Uterus (tissue), 4 donors: ENCODE data around the gene TMED10. TPM values are rescaled to one million over a fixed set of nuclear protein-coding genes. Genes with fewer than 3 reads are reported as not detected.

Experiments
- DNase-seq, 2 donors: peaks; one replicate each; pipeline ENCODE4 v3.0.0-alpha.2; 2019 to 2020
- H3K27ac ChIP-seq, 2 donors: fragments of 200-600 bp; sonication (generic); 1 replicate in 1 of 2; 2 replicates in 1 of 2; pipeline ENCODE4 v1.5.1; 2016 to 2018
- H3K27me3 ChIP-seq, 2 donors: fragments of 200-600 bp; sonication (generic); one replicate each; pipeline ENCODE4 v1.5.1; 2018 to 2019; ENCODE audit warnings: control low read depth in 1 of 2
- H3K36me3 ChIP-seq, 2 donors: fragments of 200-600 bp; sonication (generic); one replicate each; pipeline ENCODE4 v1.5.1; 2019; ENCODE audit warnings: control low read depth in 1 of 2
- H3K4me1 ChIP-seq, 2 donors: fragments of 200-600 bp; sonication (generic); one replicate each; pipeline ENCODE4 v1.5.1; 2018 to 2019; ENCODE audit warnings: control low read depth in 1 of 2
- H3K4me3 ChIP-seq, 2 donors: fragments of 200-600 bp; sonication (generic); 1 replicate in 1 of 2; 2 replicates in 1 of 2; pipeline ENCODE4 v1.5.1; 2018 to 2019; ENCODE audit warnings: mild to moderate bottlenecking in 1 of 2
- H3K9me3 ChIP-seq, 2 donors: fragments of 200-600 bp; sonication (generic); one replicate each; pipeline ENCODE4 v1.5.1; 2019; ENCODE audit warnings: control low read depth in 1 of 2
- CTCF ChIP-seq, 4 experiments: fragments of 200-600 bp in 2 of 4; fragments of 450-650 bp in 2 of 4; sonication (generic) in 2 of 4; IDR thresholded peaks; one replicate each; pipeline ENCODE4 v1.5.1; 2016 to 2019; ENCODE audit warnings: antibody characterized with exemption in 4 of 4, mild to moderate bottlenecking in 2 of 4, moderate library complexity in 1 of 4
- POLR2A ChIP-seq, 2 donors: fragments of 450-650 bp; IDR thresholded peaks; one replicate each; pipeline ENCODE4 v1.6.1; 2016; ENCODE audit warnings: antibody characterized with exemption in 2 of 2, mild to moderate bottlenecking in 1 of 2, moderate library complexity in 1 of 2
- intact Hi-C: fragments of 100-400 bp; cut with DNase I; formaldehyde crosslinking; loops from one replicate; pipeline ENCODE4 v1.15.1; 2023; ENCODE audit warnings: low total_unique reads
- total RNA-seq, 4 donors: library from RNA; depleted of rRNA in 3 of 4; stranded (reverse); fragments of >200 nt in 3 of 4; gene quantifications; one replicate each; pipeline versions ENCODE4 v1.1.0 to v1.2.4, GENCODE V29; 2014 to 2023
- donor health status: DM: yes; HTN: yes; CAD: no.

The TMED10 gene
- total RNA-seq, 4 donors from 2014 or later = 206 to 389 (median 287) TPM

- Histone ChIP-seq H3K4me3 (no peak overlapping the region), H3K27ac (no peak overlapping the region), H3K4me1 (no peaks in the 10 kb centered on the region), H3K9me3 (no peaks in the 10 kb centered on the region), H3K36me3 (no peaks in the 10 kb centered on the region), H3K27me3 (no peaks in the 10 kb centered on the region)
- intact Hi-C loops = no loop called here
- DNase-seq = no peak
- TF ChIP-seq POLR2A (IDR thresholded peaks at IDR 0.05) (no peak), CTCF (IDR thresholded peaks at IDR 0.05) (no peak)
Observed at GRCh38 chr14:75119056-75119455, 57.4 kb downstream of the TMED10 start.

DNA sequence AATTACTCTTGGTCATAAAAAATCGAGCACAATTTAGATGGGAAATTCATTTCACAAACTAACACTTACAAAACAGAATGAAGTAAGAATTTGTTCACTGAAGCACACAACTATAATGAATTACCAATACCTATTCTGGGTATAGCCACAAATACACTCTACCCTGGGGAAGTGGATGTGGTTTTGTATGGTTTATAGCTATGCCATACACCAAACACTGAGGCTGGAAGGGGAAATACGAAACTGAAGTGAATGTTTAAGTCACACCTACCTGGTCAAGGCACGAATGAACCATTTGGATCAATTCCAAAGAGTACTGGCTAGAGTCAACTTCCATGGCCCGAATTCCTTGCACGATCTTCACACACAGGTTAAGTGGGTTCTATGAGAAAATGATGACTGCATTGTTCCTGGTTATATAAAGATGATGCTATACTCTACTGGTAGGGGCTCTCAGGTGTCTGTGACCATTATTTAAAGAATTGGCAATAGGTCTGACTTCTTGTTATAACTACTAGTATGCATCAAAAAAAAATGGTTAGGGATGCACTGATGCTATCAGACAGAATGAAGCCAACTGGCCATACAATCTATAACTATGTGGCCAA lies 62.4 kb downstream of the TMED10 start:
- DNase-seq = no peak
- no peaks in the 10 kb centered on the region for H3K9me3 ChIP-seq
- H3K27me3 ChIP-seq = no peaks in the 10 kb centered on the region
- H3K27ac ChIP-seq = no peak overlapping the region
- H3K36me3 ChIP-seq = no peaks in the 10 kb centered on the region
- TF ChIP-seq POLR2A (IDR thresholded peaks at IDR 0.05) = no peak
- TF ChIP-seq CTCF (IDR thresholded peaks at IDR 0.05) = no peak
- H3K4me1 ChIP-seq = no peaks in the 10 kb centered on the region
- no peak overlapping the region for H3K4me3 ChIP-seq
- intact Hi-C loops = no loop called here

DNA sequence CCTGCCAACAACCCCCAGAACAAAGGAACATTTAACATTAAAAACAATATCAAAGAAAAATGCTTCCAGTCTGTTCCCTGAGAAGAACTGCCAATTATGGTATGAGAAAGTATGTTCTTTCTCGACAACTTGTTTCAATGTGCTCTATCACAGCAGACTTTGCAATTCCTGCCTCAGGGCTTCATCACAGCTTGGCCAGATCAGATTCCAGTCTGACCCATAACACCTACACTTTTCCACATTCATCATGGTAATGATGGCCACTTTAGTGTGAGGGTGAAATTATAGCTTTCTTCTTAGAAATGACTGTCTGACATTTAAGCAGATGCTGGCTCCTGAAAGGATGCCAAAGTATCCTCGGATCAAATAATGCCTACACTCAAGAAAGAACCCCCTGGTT lies 66.5 kb downstream of the TMED10 start:
- Histone ChIP-seq H3K4me1 (no peaks in the 10 kb centered on the region), H3K27ac (no peak overlapping the region), H3K27me3 (no peaks in the 10 kb centered on the region), H3K9me3 (no peaks in the 10 kb centered on the region), H3K36me3 (no peaks in the 10 kb centered on the region), H3K4me3 (no peak overlapping the region)
- TF ChIP-seq POLR2A (IDR thresholded peaks at IDR 0.05) (no peak), CTCF (IDR thresholded peaks at IDR 0.05) (no peak)
- no peak for DNase-seq
- intact Hi-C loops = no loop called here

DNA sequence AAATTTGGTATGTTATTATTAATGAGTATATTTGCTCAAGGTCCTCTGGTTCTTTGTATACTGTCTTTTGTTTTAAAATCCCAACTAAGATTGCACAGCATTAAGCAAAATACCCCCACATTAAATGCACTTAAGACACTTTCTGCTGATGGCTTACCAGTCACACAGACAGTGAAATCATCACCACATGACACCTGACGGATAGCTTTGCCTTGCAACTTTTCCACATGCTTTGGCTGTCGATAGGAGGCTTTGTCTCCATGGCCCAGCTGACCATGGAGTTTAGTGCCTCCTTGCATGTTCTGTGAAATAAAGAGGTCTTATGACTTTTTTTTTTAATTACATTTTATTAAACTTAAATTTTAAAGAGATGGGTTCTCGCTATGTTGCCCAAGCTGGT lies 69.2 kb downstream of the TMED10 start:
- intact Hi-C loops = no loop called here
- no peak for DNase-seq
- TF ChIP-seq POLR2A (IDR thresholded peaks at IDR 0.05) (no peak), CTCF (IDR thresholded peaks at IDR 0.05) (no peak)
- no peak overlapping the region for H3K27ac ChIP-seq
- H3K9me3 ChIP-seq = no peaks in the 10 kb centered on the region
- no peaks in the 10 kb centered on the region for H3K27me3 ChIP-seq
- H3K36me3 ChIP-seq = no peaks in the 10 kb centered on the region
- no peaks in the 10 kb centered on the region for H3K4me1 ChIP-seq
- H3K4me3 ChIP-seq = no peak overlapping the region

GRCh38 chr14:75101491-75101890 lies 74.9 kb downstream of the TMED10 start:
- no peaks in the 10 kb centered on the region for H3K36me3 ChIP-seq
- no peaks in the 10 kb centered on the region for H3K9me3 ChIP-seq
- no peaks in the 10 kb centered on the region for H3K4me1 ChIP-seq
- TF ChIP-seq CTCF (IDR thresholded peaks at IDR 0.05) = no peak
- TF ChIP-seq POLR2A (IDR thresholded peaks at IDR 0.05) = no peak
- H3K4me3 ChIP-seq = no peak overlapping the region
- intact Hi-C loops = no loop called here
- H3K27ac ChIP-seq = no peak overlapping the region
- DNase-seq = no peak
- H3K27me3 ChIP-seq = no peaks in the 10 kb centered on the region
